Caki2 (cell line): Measurements from ENCODE around the gene IFFO2. TPM values are rescaled to one million over a fixed set of nuclear protein-coding genes. Genes with fewer than 3 reads are reported as not detected.
"Not testable (repeated sequence)": the region's sequence is repeated elsewhere in the genome, so short reads cannot be mapped to it uniquely, and the experiment has no call there.

Experiments
- DNase-seq: peaks from one replicate; pipeline ENCODE4 v3.0.0-alpha.2; 2015; ENCODE audit warnings: low read depth
- in situ Hi-C: cut with HindIII; loops from 2 replicates; pipeline ENCODE4 v1.10.0; 2016; ENCODE audit warnings: low sequenced_read_pairs, low pct_unique_long_range_greater_than_20kb, mixed read lengths
- total RNA-seq: library from RNA; depleted of rRNA; stranded (reverse); fragments of >200 nt; shearing (Covaris generic); gene quantifications from 2 replicates; pipeline ENCODE4 v1.2.3, GENCODE V29; 2014; ENCODE audit warnings: low replicate concordance

The IFFO2 gene
- total RNA-seq, 1 experiment from 2014 or later, result 34.5 TPM

GRCh38 chr1:18874036-18874435, 82.4 kb downstream of the IFFO2 start:
- no peak for DNase-seq
- in situ Hi-C loops, result no loop called here

GRCh38 chr1:18872071-18872611, 84.3 kb downstream of the IFFO2 start:
- no peak for DNase-seq
- in situ Hi-C loops, result no loop called here

GRCh38 chr1:18871401-18872070, 84.9 kb downstream of the IFFO2 start:
- in situ Hi-C loops, result no loop called here
- no peak for DNase-seq

GRCh38 chr1:18870957-18871356, 85.5 kb downstream of the IFFO2 start:
- DNase-seq, result no peak
- in situ Hi-C loops, result no loop called here

GRCh38 chr1:18870595-18870865, 85.9 kb downstream of the IFFO2 start:
- DNase-seq, in situ Hi-C loops: not testable (repeated sequence)

GRCh38 chr1:18869847-18870594, 86.5 kb downstream of the IFFO2 start:
- in situ Hi-C loops, result no loop called here
- no peak for DNase-seq

- no peak for DNase-seq
- in situ Hi-C loops, result no loop called here
Observed at GRCh38 chr1:18868801-18869424, 87.6 kb downstream of the IFFO2 start.

- in situ Hi-C loops, result no loop called here
- no peak for DNase-seq
Observed at GRCh38 chr1:18868354-18868753, 88.1 kb downstream of the IFFO2 start.

GRCh38 chr1:18866846-18867245, 89.6 kb downstream of the IFFO2 start:
- in situ Hi-C loops, result no loop called here
- no peak for DNase-seq

GRCh38 chr1:18866314-18866713, 90.2 kb downstream of the IFFO2 start:
- in situ Hi-C loops, result no loop called here
- no peak for DNase-seq

GRCh38 chr1:18865176-18865575, 91.3 kb downstream of the IFFO2 start:
- in situ Hi-C loops, result no loop called here

GRCh38 chr1:18861590-18861989, 94.9 kb downstream of the IFFO2 start:
- no peak for DNase-seq
- in situ Hi-C loops, result no loop called here

More at GRCh38 chr1:18865176-18865575, 91.3 kb downstream of the IFFO2 start:
- DNase-seq, result no peak

- in situ Hi-C loops, result no loop called here
- no peak for DNase-seq
Observed at GRCh38 chr1:18861082-18861481, 95.4 kb downstream of the IFFO2 start.

GRCh38 chr1:18859560-18859959, 96.9 kb downstream of the IFFO2 start, which contains the start of gene TAS1R2:
Gene TAS1R2 (minus strand): TSS chr1:18859660. CDS start chr1:18859660, 0 bp downstream.
- in situ Hi-C loops, result no loop called here
- DNase-seq, result no peak

GRCh38 chr1:18858070-18858688, 98.3 kb downstream of the IFFO2 start:
- in situ Hi-C loops, result no loop called here
- DNase-seq, result no peak

- no peak for DNase-seq
- in situ Hi-C loops, result no loop called here
Observed at GRCh38 chr1:18856435-18856834, 100.0 kb downstream of the IFFO2 start.

- in situ Hi-C loops, result no loop called here
Observed at GRCh38 chr1:18855573-18855972, 100.9 kb downstream of the IFFO2 start.

GRCh38 chr1:18854331-18855025, 102.0 kb downstream of the IFFO2 start:
- in situ Hi-C loops, result no loop called here
- no peak for DNase-seq

More at GRCh38 chr1:18855573-18855972, 100.9 kb downstream of the IFFO2 start:
- no peak for DNase-seq
